ENCODE results near the gene TRANK1. TPM values are rescaled to one million over a fixed set of nuclear protein-coding genes. Genes with fewer than 3 reads are reported as not detected.

Gene TRANK1
- total RNA-seq, 5 donors from 2014 or later (not counting 1 experiment from before 2014, with no cell fraction given) = 96.0 to 160 (median 127) TPM

DNA sequence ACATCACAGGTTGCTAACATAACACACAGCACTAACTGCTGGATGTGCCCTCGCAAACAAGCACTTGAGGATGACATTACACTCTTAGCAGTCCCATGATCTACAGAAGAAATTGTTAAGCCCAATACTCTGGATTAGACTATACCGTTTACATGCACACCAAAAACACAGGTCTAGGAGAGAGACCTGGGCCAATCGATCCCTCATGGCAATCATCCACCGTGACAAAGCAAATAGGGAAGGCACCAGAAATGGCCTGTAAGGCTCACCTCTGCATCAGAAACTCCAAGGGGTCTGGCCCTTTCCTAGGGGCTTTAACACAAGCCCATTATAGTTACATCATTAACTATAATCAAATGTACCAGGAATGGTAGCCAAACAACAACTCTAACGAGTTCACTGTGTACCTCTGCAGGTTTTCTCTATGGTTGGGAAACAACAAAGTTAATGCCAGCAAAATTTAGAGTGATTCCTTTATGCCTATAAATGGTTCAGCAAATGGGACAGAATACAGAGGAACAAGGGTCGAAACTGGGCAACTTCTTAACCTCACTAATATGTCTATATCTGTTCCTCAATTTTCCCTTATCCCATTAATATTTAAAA, 18.5 kb downstream of the TRANK1 start:
- WGBS (ENCODE audit: insufficient coverage) = 100% methylated on average over 2 of the region's 6 CpGs
- Mint-ChIP-seq H3K36me3 (peaks cover 16% of the 10 kb centered on the region), H3K9me3 (peaks cover 0 to 1% (median under 1%) of the 10 kb centered on the region in 3 donors), H3K4me1 (peaks cover 9 to 20% (median 18%) of the 10 kb centered on the region in 3 donors), H3K27me3 (no peaks in the 10 kb centered on the region), H3K27ac (no peak overlapping the region), H3K4me3 (no peak overlapping the region)
- DNase-seq = no peak
- CTCF ChIA-PET = no interaction called here
- Histone ChIP-seq H3K36me3 (ENCODE audit: control insufficient read depth in 2 of 2, extremely low read depth in 1 of 2, insufficient read depth in 1 of 2, low read length in 1 of 2) (no peaks in the 10 kb centered on the region), H3K4me3 (ENCODE audit: control insufficient read depth in 1 of 2, extremely low read depth in 1 of 2, low read length in 1 of 2) (no peak overlapping the region), H3K27me3 (replicated peaks in 1 of 2; ENCODE audit: control insufficient read depth in 2 of 2, extremely low read depth in 1 of 2, insufficient read depth in 2 of 2, low read length in 1 of 2) (no peaks in the 10 kb centered on the region), H3K4me1 (ENCODE audit: control insufficient read depth in 1 of 2, extremely low read depth in 1 of 2, insufficient read depth in 2 of 2, low read length in 2 of 2) (peaks cover 2 to 7% of the 10 kb centered on the region in 2 experiments), H3K27ac (ENCODE audit: low read length) (no peak overlapping the region), H3K9me3 (no peaks in the 10 kb centered on the region)
- no peak for ATAC-seq (replicated peaks in 1 of 4)
- POLR2A ChIA-PET = no interaction called here

DNA sequence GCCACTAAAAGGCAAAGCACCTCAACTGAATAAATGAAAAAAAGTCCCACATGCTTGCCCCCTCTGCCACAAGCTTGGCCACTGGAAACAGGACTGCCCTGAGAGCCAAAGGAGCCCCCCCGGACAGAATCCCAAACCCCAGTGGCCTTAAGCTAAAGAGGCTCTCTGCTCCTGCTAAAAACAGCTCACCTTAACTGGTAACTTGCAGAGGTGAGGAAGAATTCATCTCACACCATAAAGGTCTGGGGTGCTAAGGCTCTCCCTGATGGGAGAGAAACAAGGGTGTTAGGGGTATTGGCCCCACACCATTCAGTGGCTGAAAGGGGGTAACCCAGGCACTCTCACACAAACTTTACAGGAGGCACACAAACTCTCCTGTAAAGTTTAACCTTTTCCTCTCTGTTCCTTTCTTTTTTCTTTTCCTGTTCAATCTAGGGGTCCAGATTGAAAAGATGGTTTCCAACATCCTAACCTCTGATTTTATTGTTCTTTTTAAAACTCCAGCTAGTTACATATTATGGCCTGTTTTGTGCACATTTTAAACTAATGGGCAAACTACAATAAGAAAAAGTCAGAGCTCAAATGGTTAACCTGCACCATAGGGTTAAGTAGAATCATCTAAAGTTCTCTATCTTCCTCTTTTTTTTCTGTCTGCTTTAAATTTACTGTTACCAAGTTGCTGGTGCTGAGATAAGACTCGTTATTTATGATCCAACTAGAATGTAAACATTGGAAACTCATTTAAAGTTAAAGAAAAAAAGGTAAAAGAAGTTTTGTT, 19.9 kb downstream of the TRANK1 start:
- Mint-ChIP-seq H3K4me1 (peaks cover 9 to 20% (median 18%) of the 10 kb centered on the region in 3 donors), H3K27me3 (no peaks in the 10 kb centered on the region), H3K9me3 (peaks cover 5 to 13% (median 9%) of the 10 kb centered on the region in 3 donors), H3K36me3 (peaks cover 23% of the 10 kb centered on the region), H3K27ac (no peak overlapping the region), H3K4me3 (no peak overlapping the region)
- WGBS (ENCODE audit: insufficient coverage) = no CpG with 5 or more reads among the region's 2 CpGs
- no peak overlapping the region for H3K4me3 ChIP-seq (ENCODE audit: control insufficient read depth in 1 of 2, extremely low read depth in 1 of 2, low read length in 1 of 2)
- no peaks in the 10 kb centered on the region for H3K36me3 ChIP-seq (ENCODE audit: control insufficient read depth in 2 of 2, extremely low read depth in 1 of 2, insufficient read depth in 1 of 2, low read length in 1 of 2)
- no peak for DNase-seq
- POLR2A ChIA-PET = interaction anchor here (0.5 kb wide), 2 partner anchors 14 to 71 kb away, joined by 3 to 6 read pairs; no protein-coding TSS in a partner anchor
- peaks cover 2% of the 10 kb centered on the region for H3K9me3 ChIP-seq
- no peaks in the 10 kb centered on the region for H3K27me3 ChIP-seq (replicated peaks in 1 of 2; ENCODE audit: control insufficient read depth in 2 of 2, extremely low read depth in 1 of 2, insufficient read depth in 2 of 2, low read length in 1 of 2)
- peaks cover 2 to 7% of the 10 kb centered on the region in 2 experiments for H3K4me1 ChIP-seq (ENCODE audit: control insufficient read depth in 1 of 2, extremely low read depth in 1 of 2, insufficient read depth in 2 of 2, low read length in 2 of 2)
- CTCF ChIA-PET = interaction anchor here (0.6 kb wide), 2 partner anchors 18 to 56 kb away, joined by 3 to 6 read pairs; no protein-coding TSS in a partner anchor
- no peak for ATAC-seq (replicated peaks in 1 of 4)
- H3K27ac ChIP-seq (ENCODE audit: low read length) = no peak overlapping the region

DNA sequence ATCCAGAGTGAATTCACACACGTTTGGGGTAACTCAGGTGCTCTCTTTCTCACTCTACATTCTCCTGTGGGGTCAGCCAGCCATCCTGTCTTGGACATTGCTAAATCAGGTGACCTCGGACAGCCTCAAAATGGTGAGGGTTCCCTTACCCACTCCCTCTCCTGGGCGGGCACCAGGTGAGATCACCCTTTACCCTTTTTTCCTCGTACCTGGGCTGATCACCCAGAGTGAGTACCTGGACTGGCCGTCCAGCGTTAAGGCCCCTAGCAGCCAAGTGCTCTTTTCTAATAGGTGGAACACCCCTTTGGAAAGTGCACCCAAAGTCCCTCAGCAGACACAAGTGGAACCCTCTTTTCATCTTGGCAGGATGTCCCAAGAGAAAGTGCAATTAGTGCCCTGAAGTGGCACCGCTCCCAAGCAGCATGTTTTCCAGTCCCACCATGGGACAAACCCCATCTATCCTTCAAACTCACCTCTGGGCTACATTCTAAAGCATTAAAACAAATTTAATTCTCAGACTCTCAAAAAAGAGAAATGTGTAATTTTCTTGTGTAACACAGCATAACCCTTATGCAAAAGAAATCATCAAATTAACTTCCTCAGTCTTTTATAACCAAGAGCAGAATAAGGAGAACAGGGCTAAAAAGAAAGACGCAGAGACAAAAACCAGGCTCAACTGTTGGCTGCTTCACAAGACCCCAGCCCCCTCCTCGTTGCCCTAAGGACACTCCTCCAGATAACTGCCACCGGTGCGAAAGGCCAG, 20.7 kb downstream of the TRANK1 start:
- H3K4me3 ChIP-seq (ENCODE audit: control insufficient read depth in 1 of 2, extremely low read depth in 1 of 2, low read length in 1 of 2) = no peak overlapping the region
- POLR2A ChIA-PET = no interaction called here
- H3K27me3 ChIP-seq (replicated peaks in 1 of 2; ENCODE audit: control insufficient read depth in 2 of 2, extremely low read depth in 1 of 2, insufficient read depth in 2 of 2, low read length in 1 of 2) = no peaks in the 10 kb centered on the region
- H3K4me1 ChIP-seq (ENCODE audit: control insufficient read depth in 1 of 2, extremely low read depth in 1 of 2, insufficient read depth in 2 of 2, low read length in 2 of 2) = peaks cover 2 to 7% of the 10 kb centered on the region in 2 experiments
- peaks cover 20% of the 10 kb centered on the region for H3K36me3 Mint-ChIP-seq
- H3K9me3 Mint-ChIP-seq = peaks cover 5 to 13% (median 9%) of the 10 kb centered on the region in 3 donors
- peaks cover 2% of the 10 kb centered on the region for H3K9me3 ChIP-seq
- CTCF ChIA-PET = interaction anchor here in 1 of 2 donors (0.6 kb wide), 1 partner anchor 18 kb away, joined by 6 read pairs; no protein-coding TSS in a partner anchor
- no peaks in the 10 kb centered on the region for H3K27me3 Mint-ChIP-seq
- no peak overlapping the region for H3K4me3 Mint-ChIP-seq
- DNase-seq (no peak), ATAC-seq (replicated peaks in 1 of 4) (no peak)
- WGBS (ENCODE audit: insufficient coverage) = 84% methylated on average over 10 of the region's 11 CpGs
- H3K27ac Mint-ChIP-seq = no peak overlapping the region
- H3K36me3 ChIP-seq (ENCODE audit: control insufficient read depth in 2 of 2, extremely low read depth in 1 of 2, insufficient read depth in 1 of 2, low read length in 1 of 2) = no peaks in the 10 kb centered on the region
- peaks cover 9 to 24% (median 18%) of the 10 kb centered on the region in 3 donors for H3K4me1 Mint-ChIP-seq
- H3K27ac ChIP-seq (ENCODE audit: low read length) = no peak overlapping the region

DNA sequence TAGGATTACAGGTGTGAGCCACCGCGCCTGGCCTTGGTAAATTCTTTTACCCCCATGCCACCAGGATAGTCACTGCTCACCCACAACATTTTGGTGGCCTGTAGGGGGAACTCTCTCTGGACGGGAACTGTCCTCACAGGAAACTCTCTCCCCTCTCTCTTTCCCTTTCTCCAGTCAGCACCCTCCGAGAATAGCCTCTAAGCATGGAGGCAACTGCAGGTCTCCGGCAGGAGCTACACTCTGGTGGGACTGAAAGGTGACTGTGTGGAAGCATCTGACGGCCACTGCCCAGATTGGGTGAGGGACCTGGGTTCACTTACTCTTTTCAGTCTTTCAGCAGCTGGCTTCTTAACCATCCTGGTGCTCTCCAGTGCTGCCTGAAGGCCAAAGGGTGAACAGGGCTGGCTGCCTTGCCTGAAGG, 21.3 kb downstream of the TRANK1 start:
- no peak overlapping the region for H3K27ac Mint-ChIP-seq
- no peaks in the 10 kb centered on the region for H3K36me3 ChIP-seq (ENCODE audit: control insufficient read depth in 2 of 2, extremely low read depth in 1 of 2, insufficient read depth in 1 of 2, low read length in 1 of 2)
- no peak overlapping the region for H3K27ac ChIP-seq (ENCODE audit: low read length)
- no peak for ATAC-seq (replicated peaks in 1 of 4)
- ChIA-PET CTCF (no interaction called here), POLR2A (interaction anchor here in 1 of 2 donors (0.5 kb wide), 1 partner anchor 330 kb away, joined by 5 read pairs; no protein-coding TSS in a partner anchor)
- no peak overlapping the region for H3K4me3 Mint-ChIP-seq
- peaks cover 5 to 13% (median 9%) of the 10 kb centered on the region in 3 donors for H3K9me3 Mint-ChIP-seq
- peaks cover 2 to 7% of the 10 kb centered on the region in 2 experiments for H3K4me1 ChIP-seq (ENCODE audit: control insufficient read depth in 1 of 2, extremely low read depth in 1 of 2, insufficient read depth in 2 of 2, low read length in 2 of 2)
- H3K4me1 Mint-ChIP-seq = peaks cover 11 to 29% (median 20%) of the 10 kb centered on the region in 3 donors
- no CpG with 5 or more reads among the region's 6 CpGs for WGBS (ENCODE audit: insufficient coverage)
- H3K4me3 ChIP-seq (ENCODE audit: control insufficient read depth in 1 of 2, extremely low read depth in 1 of 2, low read length in 1 of 2) = no peak overlapping the region
- H3K27me3 Mint-ChIP-seq = no peaks in the 10 kb centered on the region
- no peaks in the 10 kb centered on the region for H3K27me3 ChIP-seq (replicated peaks in 1 of 2; ENCODE audit: control insufficient read depth in 2 of 2, extremely low read depth in 1 of 2, insufficient read depth in 2 of 2, low read length in 1 of 2)
- peaks cover 20% of the 10 kb centered on the region for H3K36me3 Mint-ChIP-seq
- peaks cover 2% of the 10 kb centered on the region for H3K9me3 ChIP-seq
- DNase-seq = peak in 3 of 35 experiments; percentile 15 to 53 (median 23)

DNA sequence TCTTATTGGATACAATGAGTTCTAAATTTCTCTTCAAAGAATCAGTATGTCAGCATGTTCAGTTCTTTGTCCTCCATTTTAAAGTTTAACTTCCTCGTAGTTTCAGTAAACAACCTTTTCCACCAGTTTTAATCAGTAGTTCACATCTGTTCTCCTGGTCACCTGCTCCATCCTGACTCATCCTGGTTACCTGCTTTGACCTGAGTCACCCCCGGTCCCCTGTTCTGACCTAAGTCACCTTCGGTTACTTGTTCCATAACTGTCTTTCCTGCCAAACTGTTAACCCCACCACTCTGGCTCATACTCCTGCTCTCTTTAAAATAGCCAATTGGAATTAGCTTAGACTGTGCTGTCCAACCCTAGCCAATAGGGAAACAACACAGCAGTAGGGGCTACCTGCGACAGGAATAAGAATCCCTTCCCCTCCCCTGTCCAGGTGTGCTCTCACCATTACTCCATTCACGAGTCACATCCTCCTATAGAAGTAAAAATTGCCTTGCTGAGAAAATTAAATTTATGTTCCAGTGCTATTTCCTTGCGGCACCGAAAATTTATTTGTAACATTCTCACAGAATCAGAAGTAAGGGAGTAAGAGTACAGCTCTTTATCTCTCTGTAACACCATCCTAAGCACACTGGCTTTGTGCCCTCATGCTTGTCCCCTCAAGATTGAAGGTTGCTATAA, 23.8 kb downstream of the TRANK1 start:
- peak overlapping the region in 1 of 2 donors; percentile 23 for H3K27ac Mint-ChIP-seq
- Histone ChIP-seq H3K4me3 (ENCODE audit: control insufficient read depth in 1 of 2, extremely low read depth in 1 of 2, low read length in 1 of 2) (no peak overlapping the region), H3K36me3 (ENCODE audit: control insufficient read depth in 2 of 2, extremely low read depth in 1 of 2, insufficient read depth in 1 of 2, low read length in 1 of 2) (no peaks in the 10 kb centered on the region), H3K27me3 (replicated peaks in 1 of 2; ENCODE audit: control insufficient read depth in 2 of 2, extremely low read depth in 1 of 2, insufficient read depth in 2 of 2, low read length in 1 of 2) (no peaks in the 10 kb centered on the region), H3K4me1 (ENCODE audit: control insufficient read depth in 1 of 2, extremely low read depth in 1 of 2, insufficient read depth in 2 of 2, low read length in 2 of 2) (peaks cover 5 to 7% of the 10 kb centered on the region in 2 experiments), H3K27ac (ENCODE audit: low read length) (no peak overlapping the region), H3K9me3 (peaks cover 2% of the 10 kb centered on the region)
- no peak overlapping the region for H3K4me3 Mint-ChIP-seq
- peaks cover 5 to 13% (median 9%) of the 10 kb centered on the region in 3 donors for H3K9me3 Mint-ChIP-seq
- DNase-seq (no peak), ATAC-seq (replicated peaks in 1 of 4) (no peak)
- no peaks in the 10 kb centered on the region for H3K27me3 Mint-ChIP-seq
- peaks cover 12% of the 10 kb centered on the region for H3K36me3 Mint-ChIP-seq
- CTCF ChIA-PET = interaction anchor here in 1 of 2 donors (0.6 kb wide), 1 partner anchor 20 kb away, joined by 5 read pairs; no protein-coding TSS in a partner anchor
- WGBS (ENCODE audit: insufficient coverage) = 94% methylated on average over 3 of the region's 7 CpGs
- POLR2A ChIA-PET = no interaction called here
- H3K4me1 Mint-ChIP-seq = peaks cover 24 to 48% (median 39%) of the 10 kb centered on the region in 3 donors

Measured in T-cell (primary cell).